COLO668 (cell line): ENCODE measurements around the gene TESK1.
A peak's percentile ranks its signal among the peaks of the same experiment; 100 is the strongest.

ENCODE experiments used
- DNase-seq: peaks from one replicate; lab custom pipeline; 2025; ENCODE audit not compliant: unreplicated experiment; lab: John Stamatoyannopoulos, UW

Gene TESK1

GRCh38 chr9:35604578-35605350 lies at the start of gene TESK1:
Gene TESK1, plus strand, starts transcription at chr9:35605262. Its CDS starts 358 bp downstream, at chr9:35605620.
- DNase-seq: peak; percentile 89

GRCh38 chr9:35555881-35556280 lies 49.2 kb upstream of the TESK1 start:
- no peak for DNase-seq

GRCh38 chr9:35556776-35557175 lies 48.3 kb upstream of the TESK1 start:
- no peak for DNase-seq

GRCh38 chr9:35557320-35557719 lies 47.7 kb upstream of the TESK1 start:
- no peak for DNase-seq

- no peak for DNase-seq
These were observed 46.9 kb upstream of the TESK1 start for GRCh38 chr9:35558185-35558584.

- DNase-seq: no peak
These were observed 45.1 kb upstream of the TESK1 start for GRCh38 chr9:35559792-35560530.

GRCh38 chr9:35560625-35561337 lies 44.3 kb upstream of the TESK1 start:
- no peak for DNase-seq

- no peak for DNase-seq
These were observed 43.4 kb upstream of the TESK1 start for GRCh38 chr9:35561468-35562261.

- no peak for DNase-seq
These were observed 41.9 kb upstream of the TESK1 start for GRCh38 chr9:35562895-35563780.

- no peak for DNase-seq
These were observed 41.3 kb upstream of the TESK1 start for GRCh38 chr9:35563791-35564197.

GRCh38 chr9:35564658-35565061 lies 40.4 kb upstream of the TESK1 start:
- no peak for DNase-seq

GRCh38 chr9:35566417-35566816 lies 38.6 kb upstream of the TESK1 start:
- no peak for DNase-seq

- DNase-seq: no peak
These were observed 36.9 kb upstream of the TESK1 start for GRCh38 chr9:35568196-35568595.

GRCh38 chr9:35569206-35569605 lies 35.9 kb upstream of the TESK1 start:
- no peak for DNase-seq

- DNase-seq: no peak
These were observed 34.2 kb upstream of the TESK1 start for GRCh38 chr9:35570709-35571504.

- DNase-seq: no peak
These were observed 30.4 kb upstream of the TESK1 start for GRCh38 chr9:35574578-35575122.

GRCh38 chr9:35575478-35575877 lies 29.6 kb upstream of the TESK1 start:
- no peak for DNase-seq

- no peak for DNase-seq
These were observed 27.6 kb upstream of the TESK1 start for GRCh38 chr9:35577486-35577885.

GRCh38 chr9:35579130-35579529 lies 25.9 kb upstream of the TESK1 start:
- DNase-seq: no peak
